GM21515 (cell line): ENCODE results near the gene RNF181.
"Not testable (repeated sequence)": the region's sequence is repeated elsewhere in the genome, so short reads cannot be mapped to it uniquely, and the experiment has no call there.

ENCODE experiments used
- ATAC-seq: cut with Tn5 transposase; IDR thresholded peaks from one replicate; pipeline ENCODE4 v1.9.1; 2021; ENCODE audit not compliant: unreplicated experiment

Gene RNF181

GRCh38 chr2:85594715-85595300 is 737 bp upstream of the RNF181 start:
- ATAC-seq = no peak

- peak; percentile 6 for ATAC-seq
Observed at GRCh38 chr2:85596026-85596333, 435 bp downstream of the RNF181 start.

GRCh38 chr2:85596486-85597143 is 1.1 kb downstream of the RNF181 start:
- ATAC-seq = no peak

GRCh38 chr2:85597241-85597640 is 1.7 kb downstream of the RNF181 start:
- no peak for ATAC-seq

- ATAC-seq = no peak
Observed at GRCh38 chr2:85598594-85599340, 3.2 kb downstream of the RNF181 start.

- ATAC-seq = no peak
Observed at GRCh38 chr2:85599468-85600234, 4.1 kb downstream of the RNF181 start.

- no peak for ATAC-seq
Observed at GRCh38 chr2:85600235-85600575, 4.7 kb downstream of the RNF181 start.

- ATAC-seq = no peak
Observed at GRCh38 chr2:85600951-85601770, 5.6 kb downstream of the RNF181 start.

- ATAC-seq = peak; percentile 35
Observed at GRCh38 chr2:85601771-85602475, 6.4 kb downstream of the RNF181 start.

- peak; percentile 88 for ATAC-seq
Observed at GRCh38 chr2:85602476-85603234, 7.1 kb downstream of the RNF181 start, which contains the start of gene TMEM150A. TSS of gene TMEM150A (minus strand) at chr2:85602698. CDS start at chr2:85601948, 750 bp downstream.

GRCh38 chr2:85604133-85604444 is 8.5 kb downstream of the RNF181 start:
- not testable (repeated sequence) for ATAC-seq

- ATAC-seq = no peak
Observed at GRCh38 chr2:85604568-85605339, 9.2 kb downstream of the RNF181 start.

GRCh38 chr2:85605406-85606115 is 10.0 kb downstream of the RNF181 start:
- ATAC-seq = no peak

GRCh38 chr2:85606116-85606455 is 10.5 kb downstream of the RNF181 start:
- no peak for ATAC-seq

- ATAC-seq = no peak
Observed at GRCh38 chr2:85607268-85608215, 12.0 kb downstream of the RNF181 start.

- peak; percentile 11 for ATAC-seq
Observed at GRCh38 chr2:85611217-85611704, 15.7 kb downstream of the RNF181 start.
